HG03060 (cell line): Measurements from ENCODE around the gene FDXR.

Experiments used
- ATAC-seq: cut with Tn5 transposase; IDR thresholded peaks from one replicate; pipeline ENCODE4 v1.9.1; 2021; ENCODE audit warnings: low read depth, moderate number of reproducible peaks; ENCODE audit not compliant: unreplicated experiment

FDXR gene

DNA sequence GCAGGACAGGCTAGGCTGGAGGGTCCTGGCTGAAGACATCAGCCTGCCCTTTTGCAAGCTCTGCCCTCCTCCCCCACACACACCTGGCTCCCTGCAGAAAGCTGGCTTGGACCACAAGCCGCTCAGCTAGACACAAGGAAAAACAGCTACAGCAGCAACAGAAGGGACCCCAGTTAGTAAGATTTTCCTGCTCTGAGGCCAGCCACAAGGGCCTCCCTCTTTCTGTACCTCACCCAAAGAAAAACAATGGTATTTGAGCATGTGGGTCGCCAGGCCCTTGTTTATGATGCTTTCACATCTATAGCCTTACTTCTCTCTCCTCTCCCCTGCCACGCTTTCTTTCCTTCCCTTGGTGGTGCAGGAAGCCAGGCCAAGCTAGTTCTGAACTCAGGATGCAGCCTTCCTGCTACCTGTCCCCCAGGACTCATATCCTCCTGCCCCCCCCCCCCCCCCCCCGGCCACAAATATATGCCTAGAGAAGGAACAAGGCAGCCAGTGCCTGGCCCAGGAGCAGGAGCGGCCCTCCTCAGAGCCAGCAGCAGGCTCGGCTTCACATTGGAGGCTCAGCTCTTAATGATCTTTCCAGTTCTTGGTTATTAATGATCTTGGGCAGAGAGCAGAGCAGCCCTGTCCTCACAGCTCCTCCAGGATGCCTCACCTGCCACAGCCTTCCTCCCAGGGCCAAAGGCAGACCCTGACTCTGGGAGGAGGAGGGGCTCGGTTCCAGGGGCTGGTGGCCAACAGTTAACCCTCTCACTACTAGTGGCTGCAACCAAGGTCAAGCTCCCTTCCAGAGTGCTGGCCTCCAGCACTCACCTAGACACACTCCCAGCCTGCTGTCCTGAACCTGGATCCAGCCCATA is 32.6 kb downstream of the FDXR start:
- ATAC-seq = no peak

DNA sequence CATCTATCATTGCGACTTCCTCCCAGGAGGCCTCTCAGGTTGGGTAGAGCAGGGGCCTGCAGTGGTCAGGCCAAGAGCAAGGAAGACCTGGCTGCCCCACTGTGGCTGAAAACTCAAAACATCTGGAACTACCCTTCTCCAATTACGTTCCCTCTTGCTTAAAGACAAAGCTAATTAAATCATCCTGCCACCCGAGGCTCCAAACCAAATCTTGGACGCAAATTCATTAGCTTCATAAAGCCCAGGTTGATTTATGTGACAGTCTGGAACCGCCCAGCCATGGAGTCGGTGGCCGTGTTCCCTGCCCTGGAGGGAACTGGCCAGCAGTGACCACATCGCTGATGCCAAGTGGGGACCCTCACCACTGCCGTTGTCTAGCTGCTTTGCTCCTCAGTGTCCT is 34.5 kb downstream of the FDXR start:
- no peak for ATAC-seq

DNA sequence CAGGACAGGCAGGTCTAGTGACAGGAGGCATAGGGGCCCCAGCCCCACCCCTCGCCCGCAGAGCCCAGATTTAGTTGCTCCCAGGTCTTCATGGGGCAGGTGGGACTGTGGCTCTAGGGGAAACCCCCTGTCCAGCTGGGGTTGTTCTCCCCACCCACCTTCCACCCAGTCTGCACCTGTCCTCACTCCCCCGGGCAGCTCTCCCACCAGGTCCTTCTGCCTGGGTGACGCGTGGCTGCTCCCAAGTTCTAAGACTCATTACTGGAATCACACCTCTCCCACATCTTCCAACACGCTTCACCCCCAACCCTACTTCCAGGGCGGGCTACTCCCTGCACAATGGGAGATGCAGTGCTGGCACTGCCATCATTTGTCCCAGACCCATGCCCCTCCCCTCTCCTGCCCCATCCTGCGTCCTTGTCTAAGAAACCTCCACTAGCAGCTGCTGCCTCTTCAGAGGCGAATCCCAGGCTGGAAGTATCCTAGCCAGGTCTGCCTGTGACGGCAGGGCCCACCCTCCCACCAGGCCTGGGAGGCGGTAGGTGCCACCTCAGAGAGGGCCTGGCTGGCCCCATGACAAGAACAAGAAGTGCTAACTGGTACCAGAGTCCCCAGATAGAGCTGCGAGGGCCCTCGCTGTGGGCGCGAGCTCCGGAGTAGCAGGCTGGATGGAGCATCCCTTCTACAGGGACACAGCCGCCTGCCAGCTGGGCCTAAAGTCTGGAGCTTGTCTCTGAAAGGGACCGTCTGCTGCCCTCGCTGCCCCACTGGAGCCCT is 35.9 kb downstream of the FDXR start:
- no peak for ATAC-seq

DNA sequence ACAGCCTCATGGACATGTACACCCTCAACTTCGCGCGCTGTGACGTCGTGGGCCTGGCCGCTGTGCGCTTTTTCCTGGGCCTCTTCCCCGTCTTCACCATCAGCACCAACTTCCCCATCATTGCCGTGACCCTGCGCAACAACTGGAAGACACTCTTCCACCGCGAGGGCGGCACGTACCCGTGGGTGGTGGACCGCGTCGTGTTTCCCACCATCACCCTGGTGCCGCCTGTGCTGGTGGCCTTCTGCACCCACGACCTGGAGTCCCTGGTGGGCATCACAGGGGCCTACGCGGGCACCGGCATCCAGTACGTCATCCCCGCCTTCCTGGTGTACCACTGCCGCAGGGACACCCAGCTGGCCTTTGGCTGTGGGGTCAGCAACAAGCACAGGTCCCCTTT is 36.6 kb downstream of the FDXR start:
- ATAC-seq = no peak

DNA sequence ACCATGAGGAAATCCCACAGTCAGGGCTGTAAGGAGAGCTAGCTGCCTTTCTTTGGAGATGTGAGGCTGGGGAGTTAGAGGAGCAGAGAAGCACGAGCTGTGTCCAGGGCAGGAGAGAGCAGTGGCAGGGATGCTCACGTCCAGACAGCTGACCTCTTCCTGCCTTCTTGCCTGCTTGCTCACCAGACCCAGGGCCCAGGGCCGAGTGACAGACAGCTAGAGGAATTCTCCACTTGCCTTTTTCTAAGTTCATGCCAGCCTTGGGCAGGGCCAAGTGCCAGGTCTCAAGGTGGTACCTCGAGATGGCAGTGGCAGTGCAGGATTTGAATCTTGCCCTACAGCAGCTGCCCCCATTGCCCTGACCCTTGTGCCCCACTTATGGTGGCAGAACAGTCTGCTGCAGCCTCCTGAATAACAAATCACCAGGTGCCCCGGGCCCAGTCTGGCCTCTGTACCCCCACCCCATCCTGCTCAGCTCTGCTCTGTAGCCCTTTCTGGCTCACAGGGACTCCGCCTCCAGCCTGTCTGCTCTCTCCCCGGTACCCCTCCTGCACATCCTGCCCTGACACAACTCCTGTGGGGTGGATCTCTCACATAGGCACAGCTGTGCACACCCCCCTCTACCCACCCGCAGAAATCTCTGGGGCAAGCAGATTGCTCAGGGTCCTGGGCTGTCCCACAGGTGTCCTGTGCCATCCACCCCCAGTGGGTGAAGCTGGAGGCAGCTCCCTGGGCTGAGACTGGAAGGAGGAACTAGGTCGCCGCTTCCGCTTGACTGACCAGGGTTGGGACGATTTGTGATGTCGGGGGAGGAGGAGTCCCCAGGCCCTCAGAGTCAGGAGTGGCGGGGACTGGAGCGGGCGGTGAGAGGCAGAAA is 39.1 kb downstream of the FDXR start:
- ATAC-seq = no peak

DNA sequence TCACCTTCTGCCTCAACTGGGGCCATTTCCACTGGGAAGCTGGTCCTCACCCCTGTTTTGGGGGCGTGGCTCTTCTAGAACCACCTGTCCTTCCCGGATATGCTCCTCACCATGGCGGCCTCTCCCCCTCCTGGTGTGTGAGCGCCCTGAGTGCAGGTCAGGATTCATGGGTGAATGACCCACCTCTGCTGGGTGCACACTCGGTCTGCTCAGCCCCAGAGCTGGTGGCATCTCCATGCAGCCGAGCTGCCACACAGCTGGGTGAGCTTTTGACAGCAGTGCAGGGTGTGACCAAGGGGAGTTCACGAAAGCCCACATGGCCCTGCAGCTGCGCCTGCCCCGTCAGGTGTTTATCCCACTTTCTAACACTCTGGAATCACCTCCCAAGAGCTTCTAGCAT is 40.4 kb downstream of the FDXR start:
- ATAC-seq = no peak

DNA sequence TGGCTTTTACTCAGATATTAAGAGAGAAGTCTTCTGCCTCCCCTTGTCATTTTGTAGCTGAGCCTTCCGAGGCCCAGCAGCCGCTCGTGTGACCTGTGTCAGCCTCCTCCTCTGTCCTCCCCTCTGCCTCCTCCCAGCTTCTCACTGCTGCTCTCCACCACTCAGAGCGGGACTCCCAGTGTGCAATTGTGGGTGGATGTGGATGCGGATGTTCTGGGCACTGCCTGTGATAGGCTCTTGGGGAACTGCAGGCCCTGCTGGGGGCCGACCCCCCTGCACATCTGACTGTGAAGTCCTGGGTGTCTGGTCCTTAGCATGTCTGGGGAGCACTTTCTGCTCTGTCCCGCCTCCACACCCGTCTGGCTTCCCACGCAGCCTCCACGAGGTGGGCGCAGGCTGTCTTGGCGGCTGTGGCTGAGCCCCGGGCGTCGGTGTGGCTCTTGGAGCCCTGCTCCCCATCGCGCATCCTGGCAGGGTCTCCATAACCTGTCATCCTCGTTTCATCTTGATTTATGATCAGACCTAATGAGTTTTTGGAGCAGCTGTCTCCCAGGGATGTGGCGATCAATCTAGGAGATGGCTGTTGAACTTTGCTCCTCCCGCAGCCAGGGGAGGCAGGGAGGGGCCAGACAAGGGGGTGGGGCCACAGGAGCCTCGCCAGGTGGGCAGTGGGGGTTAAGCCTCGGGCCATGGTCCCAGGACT is 41.2 kb downstream of the FDXR start:
- ATAC-seq = no peak

DNA sequence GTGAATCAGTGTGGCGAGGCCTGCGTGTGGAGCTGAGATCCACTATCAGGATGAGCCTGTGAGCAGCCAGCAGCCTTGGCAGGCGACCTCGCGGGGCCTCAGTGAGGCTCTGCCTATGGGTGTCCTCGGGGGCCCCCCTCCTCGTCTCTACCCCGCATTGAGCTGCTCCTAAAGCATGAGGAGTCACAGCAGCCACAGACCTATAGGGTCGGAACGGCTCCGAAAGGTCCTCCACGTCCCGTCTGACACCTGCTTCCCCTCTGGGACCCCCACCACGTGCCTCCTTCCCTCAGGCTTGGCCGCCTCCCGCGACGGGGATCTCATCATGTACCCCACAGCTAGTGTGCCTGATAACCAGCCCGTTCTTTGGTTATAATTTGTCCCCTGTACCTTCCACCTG is 41.9 kb downstream of the FDXR start:
- no peak for ATAC-seq

DNA sequence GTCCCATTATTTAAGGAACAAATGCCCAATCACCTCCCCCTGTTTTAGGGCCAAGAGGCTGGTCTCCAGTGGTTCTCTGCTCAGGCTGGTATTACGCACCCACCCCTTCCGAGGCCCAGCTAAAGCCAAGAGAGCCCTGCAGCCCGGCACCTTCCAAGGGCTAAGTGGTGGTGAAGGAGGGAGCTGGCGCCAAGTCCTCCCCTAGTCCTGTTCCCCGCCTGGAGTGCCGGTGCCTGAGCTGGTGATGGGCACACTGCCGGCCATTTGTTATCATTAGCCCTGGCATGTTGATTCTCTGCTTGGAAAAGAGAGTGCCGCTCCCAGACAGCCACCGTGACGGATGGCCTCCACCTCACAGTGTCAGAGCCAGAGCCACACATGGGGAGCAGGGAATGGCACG is 45.0 kb downstream of the FDXR start:
- ATAC-seq = no peak

DNA sequence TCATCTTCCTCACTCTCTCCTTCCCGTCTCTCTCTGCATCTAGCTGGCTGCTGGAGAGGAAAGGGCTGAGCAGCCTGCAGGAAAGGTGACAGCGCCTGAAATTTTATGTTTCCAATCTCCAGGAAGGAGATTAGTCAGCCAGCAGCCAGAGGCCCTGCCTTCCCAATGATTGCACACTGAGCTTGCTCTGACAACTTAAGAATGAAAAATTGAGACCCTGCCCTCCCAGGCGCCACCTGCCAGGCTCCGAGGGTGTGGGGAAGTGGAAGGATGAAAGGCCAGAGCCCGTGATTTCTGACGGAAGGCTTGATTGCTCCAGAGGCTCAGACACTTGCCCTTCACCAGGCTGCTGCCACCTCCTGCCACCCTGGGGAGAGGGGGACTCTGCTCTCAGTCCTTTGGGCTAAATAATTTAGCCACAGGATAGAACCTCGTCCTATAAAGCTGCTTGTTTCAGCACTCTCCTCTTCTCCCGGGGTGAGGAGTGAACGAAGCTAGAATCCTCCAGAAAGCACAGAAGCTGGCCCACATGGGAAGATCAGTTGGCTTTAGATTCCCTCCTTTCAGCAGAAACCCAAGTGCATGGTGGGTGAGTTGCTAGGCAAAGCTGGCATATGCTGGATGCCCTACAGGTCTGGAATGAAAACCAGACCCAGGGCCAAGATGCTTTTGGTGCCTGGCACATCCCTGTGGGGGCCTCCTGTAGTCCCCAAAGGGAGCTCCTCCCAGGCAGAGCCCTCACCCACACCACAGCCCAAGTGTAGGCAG is 46.7 kb downstream of the FDXR start:
- ATAC-seq = no peak

DNA sequence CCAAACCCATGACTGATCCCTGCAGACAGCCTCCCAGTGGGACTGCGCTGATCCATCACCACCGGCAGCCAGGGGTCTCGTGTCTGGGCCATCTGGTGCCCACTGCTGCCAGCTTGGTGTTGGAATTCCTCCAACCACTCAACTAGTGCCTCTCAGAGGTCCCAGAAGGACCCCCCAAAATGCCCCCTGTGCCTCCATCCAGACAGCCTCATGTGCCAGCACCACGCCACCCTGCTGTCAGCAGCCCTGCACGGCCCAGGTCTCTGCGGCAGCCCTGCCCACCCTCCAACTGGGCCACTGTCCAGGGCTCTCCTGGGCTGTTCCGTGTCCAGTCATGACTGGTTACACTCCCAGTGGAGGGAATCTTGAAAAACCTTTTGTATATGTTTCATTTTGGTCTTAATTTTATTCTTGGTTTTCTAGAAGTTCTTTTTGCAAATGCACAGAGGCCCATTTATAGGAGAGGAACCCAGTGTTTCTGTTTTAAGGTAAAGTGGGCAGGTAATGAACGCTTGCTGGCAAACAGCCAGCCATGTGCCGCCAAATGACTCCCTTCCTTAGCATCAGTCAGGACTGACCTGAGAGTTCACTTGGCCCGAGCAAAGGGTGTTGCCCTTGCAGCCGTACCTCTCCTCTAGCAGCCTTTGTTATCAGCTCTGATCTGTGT is 47.7 kb downstream of the FDXR start:
- no peak for ATAC-seq

DNA sequence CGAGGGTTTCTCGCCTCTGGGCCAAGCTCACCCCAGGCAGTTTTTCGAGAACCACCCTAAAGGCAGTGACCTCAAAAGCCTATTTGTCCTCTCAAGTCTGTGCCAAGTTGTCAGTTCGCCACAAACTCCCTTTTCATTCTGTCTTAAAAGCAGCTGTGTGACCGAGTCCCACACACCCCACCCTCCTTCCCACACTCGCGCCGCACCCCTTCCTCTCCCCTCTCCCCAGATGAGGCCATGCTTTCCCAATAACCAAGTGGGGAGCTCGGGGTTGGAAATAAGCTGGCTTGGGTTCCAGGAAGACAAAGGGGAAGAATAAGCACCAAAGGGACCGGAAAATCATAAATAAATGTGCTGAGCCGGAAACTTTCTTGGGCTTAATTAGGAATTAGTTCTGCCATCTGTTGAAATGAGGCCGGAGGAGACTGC is 49.8 kb downstream of the FDXR start:
- ATAC-seq = no peak

DNA sequence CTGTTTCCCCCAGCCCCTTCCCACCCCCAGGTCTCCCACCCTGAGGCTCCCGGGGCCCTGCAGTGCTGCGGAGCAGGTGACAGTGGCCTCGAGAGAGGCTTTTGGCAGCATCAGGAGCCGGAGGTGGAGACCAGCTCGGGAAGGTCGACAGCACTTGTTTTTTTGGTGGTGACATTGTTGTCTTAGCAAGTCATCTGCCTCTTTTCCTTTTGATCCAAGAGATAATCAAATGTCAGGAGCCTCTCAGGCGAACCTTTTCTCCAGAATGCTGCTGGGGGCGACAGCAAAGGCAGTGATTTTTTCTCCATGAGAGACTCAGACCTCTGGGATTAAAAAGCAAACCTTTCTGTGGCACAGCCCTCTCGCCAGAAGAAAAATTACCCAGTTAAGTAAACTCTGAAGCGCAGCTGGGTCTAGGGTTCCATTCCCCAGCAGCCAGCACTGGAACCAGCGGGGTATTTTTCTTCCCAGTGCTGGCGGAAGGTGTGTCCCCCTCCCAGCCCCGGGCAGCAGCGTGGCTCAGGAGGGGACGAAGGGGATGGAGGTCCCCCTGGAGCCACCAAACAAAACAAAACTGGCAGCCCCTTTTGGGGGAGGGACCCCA is 50.4 kb downstream of the FDXR start:
- ATAC-seq = no peak

DNA sequence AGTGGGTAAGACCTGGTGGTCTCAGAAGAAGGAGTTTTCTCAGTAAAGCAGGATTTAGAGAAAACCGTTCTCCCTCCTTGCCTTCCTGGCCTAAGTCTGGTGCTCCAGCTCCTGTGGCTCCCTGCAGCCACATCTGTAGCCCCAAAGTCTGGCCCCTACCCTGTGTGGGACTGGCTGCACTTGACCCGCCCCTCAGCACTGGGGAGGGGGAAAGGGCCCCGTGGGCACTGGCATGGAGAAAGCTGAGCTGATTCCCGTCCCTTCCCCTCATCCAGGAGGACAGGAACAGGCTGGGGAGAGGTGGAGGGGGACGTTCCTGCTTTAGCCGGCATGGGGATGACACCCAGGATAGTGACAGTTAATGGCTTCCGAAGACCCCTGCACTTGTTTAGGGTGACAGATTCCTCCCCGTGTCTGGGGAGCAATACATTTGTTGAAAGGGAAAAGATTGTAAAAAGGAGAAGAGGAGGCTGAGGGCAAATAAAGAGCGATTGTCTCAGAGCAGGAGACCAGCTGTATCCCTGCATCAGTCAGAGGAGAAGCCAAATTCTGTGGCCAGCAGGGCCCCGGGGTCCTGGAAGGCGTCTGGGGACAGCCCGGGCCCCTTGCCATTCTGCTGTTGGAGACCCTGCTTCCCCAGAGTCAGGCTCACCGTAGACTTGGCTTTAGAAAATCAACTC is 51.0 kb downstream of the FDXR start:
- ATAC-seq = no peak

DNA sequence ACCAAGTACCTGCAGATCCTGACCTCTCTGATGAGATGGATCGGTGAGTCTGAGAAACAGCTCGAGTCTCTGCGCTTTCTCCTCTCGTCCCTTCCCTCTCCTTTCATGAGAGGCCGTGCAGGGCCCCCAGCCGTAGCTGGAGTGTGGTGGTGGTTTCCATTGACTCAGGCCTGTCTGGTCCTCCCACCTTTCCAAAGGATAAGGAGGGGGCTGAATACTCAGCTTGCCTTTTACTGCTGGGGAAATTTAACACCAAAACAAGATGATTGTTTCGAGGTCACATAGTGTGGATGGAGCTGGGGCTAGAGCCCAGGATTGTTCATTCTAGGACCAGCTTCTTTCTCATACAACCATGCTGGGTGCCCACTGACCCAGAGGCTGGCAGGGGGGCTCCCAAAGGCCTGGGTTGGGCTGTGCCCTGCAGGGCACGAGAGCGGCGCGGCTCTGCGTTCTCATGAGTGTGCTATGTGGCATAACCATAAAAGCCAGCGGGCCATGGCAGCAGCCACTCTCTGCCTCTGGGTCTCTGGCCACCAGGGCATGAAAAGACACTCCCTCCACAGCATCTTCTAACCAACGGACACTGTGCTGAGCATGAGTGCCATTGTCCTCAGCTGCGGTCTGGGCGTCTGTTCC is 52.9 kb downstream of the FDXR start:
- no peak for ATAC-seq

DNA sequence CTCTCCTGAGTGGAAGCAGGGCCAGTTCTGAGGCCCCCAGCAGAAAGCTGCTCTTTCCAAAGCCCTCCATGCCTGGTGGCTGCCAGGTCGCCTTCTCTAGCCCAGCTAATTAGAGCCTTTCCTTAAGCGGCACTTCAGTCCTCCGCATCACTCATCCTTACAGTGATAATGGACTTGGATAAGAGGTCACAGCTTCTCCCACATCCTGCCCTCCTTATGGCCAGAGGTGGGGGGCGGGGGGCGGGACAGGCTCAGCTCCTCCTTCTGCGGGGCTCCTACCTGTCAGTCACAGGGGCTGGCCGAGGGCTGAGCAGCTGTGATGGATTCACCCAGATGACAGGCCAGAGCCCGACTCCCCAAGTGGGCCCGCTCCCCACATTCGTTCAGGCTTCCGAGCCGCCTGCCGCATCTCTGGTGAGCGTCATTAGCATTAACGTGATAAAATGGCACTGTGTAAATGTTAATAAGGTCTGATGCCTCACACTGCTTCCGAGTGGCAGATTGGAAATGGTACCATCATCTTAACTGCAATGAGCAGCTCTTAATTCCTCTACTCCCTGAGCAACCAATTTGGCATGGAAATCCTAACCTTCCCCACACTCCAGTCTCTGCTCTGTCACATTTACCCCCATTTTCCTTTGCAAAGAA is 54.4 kb downstream of the FDXR start:
- no peak for ATAC-seq
